Measurements from ENCODE around the gene PLEKHG2. TPM values are rescaled to one million over a fixed set of nuclear protein-coding genes. Genes with fewer than 3 reads are reported as not detected.

PLEKHG2 gene
- total and polyA plus RNA-seq, 9 of the 15 experiments (the other 6 are each of a cell fraction or from before 2014, with no cell fraction given), result 0.98 to 45.7 (median 9.8) TPM

DNA sequence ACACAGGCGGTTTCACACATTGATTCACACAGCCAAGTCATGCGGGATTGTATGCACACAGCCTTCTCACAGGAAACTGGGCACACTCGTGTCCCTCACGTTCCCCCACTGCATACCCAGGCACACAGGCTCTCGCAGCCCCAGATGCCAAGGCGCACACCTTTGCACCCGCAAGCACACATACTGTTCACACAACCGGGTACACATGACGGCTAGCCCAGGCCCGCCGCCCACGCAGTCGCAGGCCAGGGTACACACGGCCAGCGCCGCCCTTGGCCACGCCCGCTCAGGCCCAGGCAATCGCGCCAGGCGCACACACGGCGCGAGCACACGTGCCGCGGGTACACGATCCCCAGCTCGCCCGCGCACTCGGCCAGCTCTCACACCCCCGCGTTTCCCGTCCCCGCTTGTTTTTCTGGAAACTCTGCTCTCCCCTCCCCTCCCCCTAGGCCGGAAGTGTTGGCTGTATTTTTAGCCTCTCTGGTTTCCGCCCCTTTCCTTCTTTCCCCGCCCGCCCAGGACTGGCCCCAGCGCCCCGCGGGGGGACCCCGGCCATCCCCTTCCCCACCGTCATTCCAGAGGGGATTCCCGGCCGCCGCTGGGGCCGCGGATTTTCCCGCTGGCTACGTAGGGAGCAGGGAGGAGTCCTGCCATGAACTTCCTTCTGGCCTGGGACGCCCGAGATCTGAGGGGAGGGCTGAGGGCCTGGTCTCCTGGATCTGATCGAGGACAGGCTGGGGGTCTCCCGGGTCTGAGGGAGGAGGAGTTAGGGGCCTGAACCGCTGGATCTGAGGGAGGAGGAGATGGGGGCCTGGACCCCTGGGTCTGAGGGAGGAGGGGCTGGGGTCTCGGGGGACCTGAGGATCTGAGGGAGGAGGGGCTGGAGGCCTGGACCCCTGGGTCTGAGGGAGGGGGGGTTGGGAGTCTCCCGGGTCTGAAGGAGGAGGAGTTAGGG is 9.8 kb upstream of the PLEKHG2 start (continued):
- TF ChIP-seq, protein P1, sequence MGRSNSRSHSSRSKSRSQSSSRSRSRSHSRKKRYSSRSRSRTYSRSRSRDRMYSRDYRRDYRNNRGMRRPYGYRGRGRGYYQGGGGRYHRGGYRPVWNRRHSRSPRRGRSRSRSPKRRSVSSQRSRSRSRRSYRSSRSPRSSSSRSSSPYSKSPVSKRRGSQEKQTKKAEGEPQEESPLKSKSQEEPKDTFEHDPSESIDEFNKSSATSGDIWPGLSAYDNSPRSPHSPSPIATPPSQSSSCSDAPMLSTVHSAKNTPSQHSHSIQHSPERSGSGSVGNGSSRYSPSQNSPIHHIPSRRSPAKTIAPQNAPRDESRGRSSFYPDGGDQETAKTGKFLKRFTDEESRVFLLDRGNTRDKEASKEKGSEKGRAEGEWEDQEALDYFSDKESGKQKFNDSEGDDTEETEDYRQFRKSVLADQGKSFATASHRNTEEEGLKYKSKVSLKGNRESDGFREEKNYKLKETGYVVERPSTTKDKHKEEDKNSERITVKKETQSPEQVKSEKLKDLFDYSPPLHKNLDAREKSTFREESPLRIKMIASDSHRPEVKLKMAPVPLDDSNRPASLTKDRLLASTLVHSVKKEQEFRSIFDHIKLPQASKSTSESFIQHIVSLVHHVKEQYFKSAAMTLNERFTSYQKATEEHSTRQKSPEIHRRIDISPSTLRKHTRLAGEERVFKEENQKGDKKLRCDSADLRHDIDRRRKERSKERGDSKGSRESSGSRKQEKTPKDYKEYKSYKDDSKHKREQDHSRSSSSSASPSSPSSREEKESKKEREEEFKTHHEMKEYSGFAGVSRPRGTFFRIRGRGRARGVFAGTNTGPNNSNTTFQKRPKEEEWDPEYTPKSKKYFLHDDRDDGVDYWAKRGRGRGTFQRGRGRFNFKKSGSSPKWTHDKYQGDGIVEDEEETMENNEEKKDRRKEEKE (IDR thresholded peaks at IDR 0.05; ENCODE audit: borderline replicate concordance in 1 of 2, control insufficient read depth in 1 of 2, low read depth in 2 of 2, low read length in 1 of 2), result peak in 1 of 2 experiments; percentile 69; a peak in 1 of 4 replicates
- TF ChIP-seq SMARCB1 (IDR thresholded peaks at IDR 0.05; ENCODE audit: insufficient read length, low read depth) (no peak), SMARCA5 (IDR thresholded peaks at IDR 0.05) (peak; percentile 27; the same call in 1 of the 2 replicates), ARID3A (IDR thresholded peaks at IDR 0.05; ENCODE audit: borderline replicate concordance, low read depth, low read length) (no peak), SRF (CRISPR knock-in tag; IDR thresholded peaks at IDR 0.05) (no peak), L3MBTL2 (IDR thresholded peaks at IDR 0.05) (peak; percentile 96), PTRF (tag; IDR thresholded peaks at IDR 0.05) (no peak), PCBP2 (IDR thresholded peaks at IDR 0.05; ENCODE audit: low read depth, low read length, poor library complexity, severe bottlenecking) (no peak), CBX8 (IDR thresholded peaks at IDR 0.05; ENCODE audit: borderline replicate concordance, extremely low read depth, low read depth, low read length, poor library complexity, severe bottlenecking) (no peak), ETS2 (tag; IDR thresholded peaks at IDR 0.05; ENCODE audit: borderline replicate concordance, poor library complexity, severe bottlenecking) (no peak), SRSF9 (IDR thresholded peaks at IDR 0.05; ENCODE audit: borderline replicate concordance, low read depth, low read length) (no peak), EP400 (IDR thresholded peaks at IDR 0.05) (peak; percentile 72), HMG20B (CRISPR knock-in tag; IDR thresholded peaks at IDR 0.05) (no peak), ZNF444 (CRISPR knock-in tag; IDR thresholded peaks at IDR 0.05) (no peak), USF2 (CRISPR knock-in tag; IDR thresholded peaks at IDR 0.05) (no peak; the same call in 1 of the 2 replicates), THRAP3 (IDR thresholded peaks at IDR 0.05; ENCODE audit: borderline replicate concordance) (no peak), WHSC1 (IDR thresholded peaks at IDR 0.05; ENCODE audit: low read length) (no peak)
- TF ChIP-seq, protein P2, sequence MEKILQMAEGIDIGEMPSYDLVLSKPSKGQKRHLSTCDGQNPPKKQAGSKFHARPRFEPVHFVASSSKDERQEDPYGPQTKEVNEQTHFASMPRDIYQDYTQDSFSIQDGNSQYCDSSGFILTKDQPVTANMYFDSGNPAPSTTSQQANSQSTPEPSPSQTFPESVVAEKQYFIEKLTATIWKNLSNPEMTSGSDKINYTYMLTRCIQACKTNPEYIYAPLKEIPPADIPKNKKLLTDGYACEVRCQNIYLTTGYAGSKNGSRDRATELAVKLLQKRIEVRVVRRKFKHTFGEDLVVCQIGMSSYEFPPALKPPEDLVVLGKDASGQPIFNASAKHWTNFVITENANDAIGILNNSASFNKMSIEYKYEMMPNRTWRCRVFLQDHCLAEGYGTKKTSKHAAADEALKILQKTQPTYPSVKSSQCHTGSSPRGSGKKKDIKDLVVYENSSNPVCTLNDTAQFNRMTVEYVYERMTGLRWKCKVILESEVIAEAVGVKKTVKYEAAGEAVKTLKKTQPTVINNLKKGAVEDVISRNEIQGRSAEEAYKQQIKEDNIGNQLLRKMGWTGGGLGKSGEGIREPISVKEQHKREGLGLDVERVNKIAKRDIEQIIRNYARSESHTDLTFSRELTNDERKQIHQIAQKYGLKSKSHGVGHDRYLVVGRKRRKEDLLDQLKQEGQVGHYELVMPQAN (IDR thresholded peaks at IDR 0.05; ENCODE audit: borderline replicate concordance), result no peak
